Measurements from ENCODE around the gene CAPN3.
"Not testable (repeated sequence)": the region's sequence is repeated elsewhere in the genome, so short reads cannot be mapped to it uniquely, and the experiment has no call there.

The CAPN3 gene

GRCh38 chr15:42359249-42359648, at the start of gene CAPN3:
Gene CAPN3, plus strand, starts transcription at chr15:42359501. Its CDS starts 305 bp downstream, at chr15:42359806.
- H3K36me3 ChIP-seq (ENCODE audit: control insufficient read depth, insufficient read depth, low read length), result no peaks in the 10 kb centered on the region
- H3K4me2 ChIP-seq (ENCODE audit: low read length), result no peak within 1 kb of the TSS
- no peak within 1 kb of the TSS for H3K27ac ChIP-seq
- H3K4me1 ChIP-seq, result no peaks in the 10 kb centered on the region
- H3K4me3 ChIP-seq (ENCODE audit: low read depth, low read length), result no peak within 1 kb of the TSS
- no peak within 1 kb of the TSS for H2AFZ ChIP-seq
- H3K9me3 ChIP-seq (ENCODE audit: control insufficient read depth, low read length), result no peaks in the 10 kb centered on the region
- no peak for TF ChIP-seq CTCF (IDR thresholded peaks at IDR 0.05)
- H3K79me2 ChIP-seq, result no peaks in the 10 kb centered on the region
- no peaks in the 10 kb centered on the region for H3K27me3 ChIP-seq (ENCODE audit: control insufficient read depth, insufficient read depth, low read length)
- no peak within 1 kb of the TSS for H3K9ac ChIP-seq

- Histone ChIP-seq H2AFZ (no peak overlapping the region), H3K27ac (no peak overlapping the region), H3K79me2 (no peaks in the 10 kb centered on the region), H3K4me1 (no peaks in the 10 kb centered on the region), H3K4me3 (ENCODE audit: low read depth, low read length) (no peak overlapping the region), H3K9me3 (ENCODE audit: control insufficient read depth, low read length) (no peaks in the 10 kb centered on the region), H3K27me3 (ENCODE audit: control insufficient read depth, insufficient read depth, low read length) (no peaks in the 10 kb centered on the region), H3K4me2 (ENCODE audit: low read length) (no peak overlapping the region), H3K36me3 (ENCODE audit: control insufficient read depth, insufficient read depth, low read length) (no peaks in the 10 kb centered on the region), H3K9ac (no peak overlapping the region)
- TF ChIP-seq CTCF (IDR thresholded peaks at IDR 0.05), result no peak
These were observed 45.8 kb upstream of the CAPN3 start for GRCh38 chr15:42313463-42313862.

GRCh38 chr15:42314818-42315217, 44.5 kb upstream of the CAPN3 start:
- H3K36me3 ChIP-seq (ENCODE audit: control insufficient read depth, insufficient read depth, low read length), result no peaks in the 10 kb centered on the region
- H3K79me2 ChIP-seq, result no peaks in the 10 kb centered on the region
- no peak overlapping the region for H3K9ac ChIP-seq
- no peak overlapping the region for H3K4me3 ChIP-seq (ENCODE audit: low read depth, low read length)
- no peak overlapping the region for H3K27ac ChIP-seq
- H3K27me3 ChIP-seq (ENCODE audit: control insufficient read depth, insufficient read depth, low read length), result no peaks in the 10 kb centered on the region
- H3K4me1 ChIP-seq, result no peaks in the 10 kb centered on the region
- H2AFZ ChIP-seq, result no peak overlapping the region
- no peaks in the 10 kb centered on the region for H3K9me3 ChIP-seq (ENCODE audit: control insufficient read depth, low read length)
- no peak for TF ChIP-seq CTCF (IDR thresholded peaks at IDR 0.05)
- H3K4me2 ChIP-seq (ENCODE audit: low read length), result no peak overlapping the region

- H3K9ac ChIP-seq, result no peak overlapping the region
- H3K4me2 ChIP-seq (ENCODE audit: low read length), result no peak overlapping the region
- H3K27me3 ChIP-seq (ENCODE audit: control insufficient read depth, insufficient read depth, low read length), result no peaks in the 10 kb centered on the region
- no peaks in the 10 kb centered on the region for H3K79me2 ChIP-seq
- H2AFZ ChIP-seq, result no peak overlapping the region
- no peak overlapping the region for H3K27ac ChIP-seq
- H3K4me1 ChIP-seq, result no peaks in the 10 kb centered on the region
- TF ChIP-seq CTCF (IDR thresholded peaks at IDR 0.05), result no peak
- no peaks in the 10 kb centered on the region for H3K36me3 ChIP-seq (ENCODE audit: control insufficient read depth, insufficient read depth, low read length)
- no peaks in the 10 kb centered on the region for H3K9me3 ChIP-seq (ENCODE audit: control insufficient read depth, low read length)
- no peak overlapping the region for H3K4me3 ChIP-seq (ENCODE audit: low read depth, low read length)
These were observed 43.8 kb upstream of the CAPN3 start for GRCh38 chr15:42315521-42315920.

- H3K9ac ChIP-seq; H3K4me3 ChIP-seq (ENCODE audit: low read depth, low read length); H3K36me3 ChIP-seq (ENCODE audit: control insufficient read depth, insufficient read depth, low read length); H3K79me2 ChIP-seq; H3K9me3 ChIP-seq (ENCODE audit: control insufficient read depth, low read length); H3K27me3 ChIP-seq (ENCODE audit: control insufficient read depth, insufficient read depth, low read length); H3K4me2 ChIP-seq (ENCODE audit: low read length); H3K27ac ChIP-seq; H3K4me1 ChIP-seq; H2AFZ ChIP-seq: not testable (repeated sequence)
These were observed 43.0 kb upstream of the CAPN3 start for GRCh38 chr15:42316282-42316805.

All from parathyroid adenoma (tissue), 2 donors.